ENCODE results near the gene BPIFA2. TPM values are rescaled to one million over a fixed set of nuclear protein-coding genes. Genes with fewer than 3 reads are reported as not detected.

The BPIFA2 gene
- total RNA-seq, 1 experiment from 2014 or later, result not detected

DNA sequence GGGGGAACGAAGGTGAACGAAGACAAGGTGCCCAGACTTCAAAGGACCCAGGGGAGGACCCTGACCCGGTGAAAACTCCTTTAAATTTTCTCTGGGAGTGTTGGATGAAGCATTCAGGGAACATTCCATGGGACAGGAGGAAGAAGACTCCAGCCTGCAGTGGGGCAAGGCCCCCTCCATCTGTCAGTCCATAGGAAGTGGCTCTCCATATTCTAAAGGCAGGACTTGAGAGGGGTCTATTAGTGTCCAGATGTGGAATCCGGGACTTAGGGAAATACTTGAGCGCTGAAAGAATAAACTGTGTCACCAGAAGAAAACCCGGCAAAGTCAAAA lies 3.2 kb upstream of the BPIFA2 start:
- CTCF ChIA-PET, result no interaction called here
- intact Hi-C loops (cut with micrococcal nuclease; ENCODE audit: unreplicated experiment), result no loop called here
- no peak for DNase-seq
- Mint-ChIP-seq H3K4me1 (ENCODE audit: low read depth, unreplicated experiment) (peaks cover 9% of the 10 kb centered on the region), H3K36me3 (ENCODE audit: insufficient read depth, unreplicated experiment) (no peaks in the 10 kb centered on the region), H3K9me3 (ENCODE audit: low read depth, unreplicated experiment) (peaks cover 2% of the 10 kb centered on the region), H3K27me3 (ENCODE audit: unreplicated experiment) (peaks cover 60% of the 10 kb centered on the region), H3K27ac (ENCODE audit: unreplicated experiment) (no peak overlapping the region), H3K4me3 (ENCODE audit: low read depth, unreplicated experiment) (no peak overlapping the region)
- BruUV-seq (replicated peaks), result no TSS peak
- TF ChIP-seq, protein P1, sequence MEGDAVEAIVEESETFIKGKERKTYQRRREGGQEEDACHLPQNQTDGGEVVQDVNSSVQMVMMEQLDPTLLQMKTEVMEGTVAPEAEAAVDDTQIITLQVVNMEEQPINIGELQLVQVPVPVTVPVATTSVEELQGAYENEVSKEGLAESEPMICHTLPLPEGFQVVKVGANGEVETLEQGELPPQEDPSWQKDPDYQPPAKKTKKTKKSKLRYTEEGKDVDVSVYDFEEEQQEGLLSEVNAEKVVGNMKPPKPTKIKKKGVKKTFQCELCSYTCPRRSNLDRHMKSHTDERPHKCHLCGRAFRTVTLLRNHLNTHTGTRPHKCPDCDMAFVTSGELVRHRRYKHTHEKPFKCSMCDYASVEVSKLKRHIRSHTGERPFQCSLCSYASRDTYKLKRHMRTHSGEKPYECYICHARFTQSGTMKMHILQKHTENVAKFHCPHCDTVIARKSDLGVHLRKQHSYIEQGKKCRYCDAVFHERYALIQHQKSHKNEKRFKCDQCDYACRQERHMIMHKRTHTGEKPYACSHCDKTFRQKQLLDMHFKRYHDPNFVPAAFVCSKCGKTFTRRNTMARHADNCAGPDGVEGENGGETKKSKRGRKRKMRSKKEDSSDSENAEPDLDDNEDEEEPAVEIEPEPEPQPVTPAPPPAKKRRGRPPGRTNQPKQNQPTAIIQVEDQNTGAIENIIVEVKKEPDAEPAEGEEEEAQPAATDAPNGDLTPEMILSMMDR (IDR thresholded peaks at IDR 0.05; ENCODE audit: unreplicated experiment), result no peak

DNA sequence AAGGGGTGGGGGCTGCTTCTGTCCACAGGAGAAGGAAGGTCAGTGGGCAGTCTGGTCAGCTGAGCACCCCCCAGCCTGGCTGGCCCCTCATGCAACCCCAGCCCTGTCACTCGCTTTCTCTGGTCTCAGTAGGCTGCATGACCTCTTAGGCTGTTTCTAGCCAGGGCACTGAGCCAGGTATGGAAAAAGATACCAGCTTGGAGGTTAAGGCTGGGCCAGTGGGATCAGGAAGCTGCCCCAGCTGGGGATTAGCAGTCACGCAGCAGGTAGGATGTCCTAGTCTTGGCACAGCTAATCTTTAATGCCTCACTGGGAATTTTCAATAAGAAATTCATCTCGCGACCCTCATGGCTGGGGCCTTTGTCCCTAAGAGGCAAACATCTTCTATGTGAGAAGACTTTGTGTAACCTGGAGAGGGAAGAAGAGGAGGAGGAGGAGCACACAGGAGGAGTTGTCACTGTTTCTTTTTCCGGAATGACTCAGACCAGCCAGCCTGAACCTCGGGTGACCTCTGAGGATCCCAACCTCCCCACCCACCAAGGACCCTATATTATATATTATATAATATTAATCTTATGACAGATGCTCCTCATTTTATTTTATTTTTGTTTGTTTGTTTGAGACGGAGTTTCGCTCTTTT lies 2.4 kb upstream of the BPIFA2 start:
- H3K36me3 Mint-ChIP-seq (ENCODE audit: insufficient read depth, unreplicated experiment), result no peaks in the 10 kb centered on the region
- intact Hi-C loops (cut with micrococcal nuclease; ENCODE audit: unreplicated experiment), result no loop called here
- H3K27ac Mint-ChIP-seq (ENCODE audit: unreplicated experiment), result no peak overlapping the region
- H3K4me3 Mint-ChIP-seq (ENCODE audit: low read depth, unreplicated experiment), result no peak overlapping the region
- peaks cover 57% of the 10 kb centered on the region for H3K27me3 Mint-ChIP-seq (ENCODE audit: unreplicated experiment)
- CTCF ChIA-PET, result interaction anchor here (0.7 kb wide), 1 partner anchor 184 kb away, joined by 3 read pairs; no protein-coding TSS in a partner anchor
- H3K4me1 Mint-ChIP-seq (ENCODE audit: low read depth, unreplicated experiment), result peaks cover 9% of the 10 kb centered on the region
- DNase-seq, result no peak
- TF ChIP-seq, protein P1 (IDR thresholded peaks at IDR 0.05; ENCODE audit: unreplicated experiment), result no peak
- no TSS peak for BruUV-seq (replicated peaks)
- peaks cover 3% of the 10 kb centered on the region for H3K9me3 Mint-ChIP-seq (ENCODE audit: low read depth, unreplicated experiment)

GRCh38 chr20:33166533-33167113 lies 1.3 kb upstream of the BPIFA2 start:
- Mint-ChIP-seq H3K9me3 (ENCODE audit: low read depth, unreplicated experiment) (peaks cover 10% of the 10 kb centered on the region), H3K27ac (ENCODE audit: unreplicated experiment) (no peak overlapping the region), H3K4me1 (ENCODE audit: low read depth, unreplicated experiment) (peaks cover 9% of the 10 kb centered on the region), H3K4me3 (ENCODE audit: low read depth, unreplicated experiment) (no peak overlapping the region), H3K36me3 (ENCODE audit: insufficient read depth, unreplicated experiment) (no peaks in the 10 kb centered on the region), H3K27me3 (ENCODE audit: unreplicated experiment) (peaks cover 56% of the 10 kb centered on the region)
- intact Hi-C loops (cut with micrococcal nuclease; ENCODE audit: unreplicated experiment), result no loop called here
- BruUV-seq (replicated peaks), result no TSS peak
- CTCF ChIA-PET, result no interaction called here
- DNase-seq, result no peak
- TF ChIP-seq, protein P1 (IDR thresholded peaks at IDR 0.05; ENCODE audit: unreplicated experiment), result no peak

DNA sequence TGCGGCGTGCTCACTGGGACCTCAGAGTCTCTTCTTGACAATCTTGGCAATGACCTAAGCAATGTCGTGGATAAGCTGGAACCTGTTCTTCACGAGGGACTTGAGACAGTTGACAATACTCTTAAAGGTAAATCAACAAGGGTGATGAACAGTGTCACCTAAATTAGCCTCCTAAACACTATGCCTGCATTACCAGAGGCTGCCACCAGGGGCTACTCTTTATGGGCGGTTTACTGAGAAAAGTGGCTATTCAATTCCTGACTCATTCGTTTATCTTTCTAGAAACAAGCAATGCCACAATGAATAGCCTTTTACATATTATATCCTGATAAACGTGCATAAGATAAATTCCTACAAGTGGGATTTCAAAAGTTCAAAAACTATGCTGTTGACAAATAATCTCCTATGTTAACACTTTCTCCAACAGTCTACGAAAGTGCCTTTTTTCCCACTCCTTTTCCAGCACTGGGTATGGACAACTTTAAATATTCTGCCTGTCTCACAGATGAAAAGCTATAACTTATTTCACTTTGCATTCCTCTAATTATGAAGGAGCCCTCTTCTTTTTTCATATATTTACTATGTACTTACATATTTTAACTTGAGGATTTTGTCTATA lies 1.3 kb downstream of the BPIFA2 start:
- peaks cover 9% of the 10 kb centered on the region for H3K4me1 Mint-ChIP-seq (ENCODE audit: low read depth, unreplicated experiment)
- H3K27me3 Mint-ChIP-seq (ENCODE audit: unreplicated experiment), result peaks cover 29% of the 10 kb centered on the region
- H3K9me3 Mint-ChIP-seq (ENCODE audit: low read depth, unreplicated experiment), result peaks cover 10% of the 10 kb centered on the region
- DNase-seq, result peak; percentile 36
- CTCF ChIA-PET, result interaction anchor here (1.1 kb wide), 1 partner anchor 10 kb away, joined by 3 read pairs; no protein-coding TSS in a partner anchor
- BruUV-seq (replicated peaks), result no TSS peak
- no peak overlapping the region for H3K27ac Mint-ChIP-seq (ENCODE audit: unreplicated experiment)
- H3K4me3 Mint-ChIP-seq (ENCODE audit: low read depth, unreplicated experiment), result no peak overlapping the region
- intact Hi-C loops (cut with micrococcal nuclease; ENCODE audit: unreplicated experiment), result no loop called here
- TF ChIP-seq, protein P1 (IDR thresholded peaks at IDR 0.05; ENCODE audit: unreplicated experiment), result peak; percentile 74
- no peaks in the 10 kb centered on the region for H3K36me3 Mint-ChIP-seq (ENCODE audit: insufficient read depth, unreplicated experiment)
